NCI-H187 (cell line): ENCODE results near the gene SLC6A2.
"Not testable (repeated sequence)": the region's sequence is repeated elsewhere in the genome, so short reads cannot be mapped to it uniquely, and the experiment has no call there.

ENCODE experiments used
- DNase-seq, 2 experiments: peaks; one replicate each; lab custom pipeline; 2025; lab: John Stamatoyannopoulos, UW

The SLC6A2 gene

GRCh38 chr16:55713103-55713502 lies 57.3 kb downstream of the SLC6A2 start:
- DNase-seq, result no peak

GRCh38 chr16:55717326-55717725 lies 61.5 kb downstream of the SLC6A2 start:
- no peak for DNase-seq

GRCh38 chr16:55725055-55725777 lies 69.4 kb downstream of the SLC6A2 start:
- no peak for DNase-seq

GRCh38 chr16:55728797-55729196 lies 73.0 kb downstream of the SLC6A2 start:
- DNase-seq, result no peak

- DNase-seq, result no peak
Observed at GRCh38 chr16:55730115-55730514, 74.3 kb downstream of the SLC6A2 start.

- no peak for DNase-seq
Observed at GRCh38 chr16:55732496-55732895, 76.7 kb downstream of the SLC6A2 start.

GRCh38 chr16:55734665-55735064 lies 78.9 kb downstream of the SLC6A2 start:
- DNase-seq, result no peak

GRCh38 chr16:55735120-55735781 lies 79.5 kb downstream of the SLC6A2 start:
- DNase-seq, result no peak

- DNase-seq, result no peak
Observed at GRCh38 chr16:55736671-55737070, 80.9 kb downstream of the SLC6A2 start.

GRCh38 chr16:55737318-55737717 lies 81.5 kb downstream of the SLC6A2 start:
- no peak for DNase-seq

- no peak for DNase-seq
Observed at GRCh38 chr16:55737966-55738365, 82.2 kb downstream of the SLC6A2 start.

GRCh38 chr16:55746081-55746480 lies 90.3 kb downstream of the SLC6A2 start:
- DNase-seq, result no peak

- no peak for DNase-seq
Observed at GRCh38 chr16:55747785-55748184, 92.0 kb downstream of the SLC6A2 start.

- not testable (repeated sequence) for DNase-seq
Observed at GRCh38 chr16:55752465-55753144, 96.8 kb downstream of the SLC6A2 start.

GRCh38 chr16:55753145-55753631 lies 97.4 kb downstream of the SLC6A2 start:
- not testable (repeated sequence) for DNase-seq
